ENCODE measurements around the gene COLQ.

The COLQ gene

DNA sequence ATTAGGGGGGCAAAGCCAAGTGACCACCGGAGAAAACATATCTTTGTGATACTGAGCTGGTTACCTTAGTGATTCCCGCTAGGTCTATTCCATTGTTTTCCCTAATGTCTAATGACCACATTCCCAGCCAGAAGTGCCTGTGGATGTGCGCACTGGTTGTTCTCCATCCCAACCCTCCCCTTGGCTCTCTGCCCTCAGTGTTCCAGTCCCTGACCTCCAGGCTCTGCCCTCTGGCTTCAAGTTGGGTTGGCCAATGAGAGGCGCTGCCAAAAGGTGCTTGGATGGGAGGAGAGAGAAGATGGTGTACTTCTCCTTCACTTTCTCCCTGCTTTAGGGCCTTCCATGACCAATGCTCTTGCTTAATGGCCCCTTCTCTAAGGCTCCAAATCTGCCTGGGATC is 2.4 kb downstream of the COLQ start:
- DNase-seq: no peak

GRCh38 chr3:15514663-15515340 is 6.7 kb downstream of the COLQ start:
- DNase-seq: no peak

- no peak for DNase-seq
These were observed 7.5 kb downstream of the COLQ start for GRCh38 chr3:15513810-15514662.

DNA sequence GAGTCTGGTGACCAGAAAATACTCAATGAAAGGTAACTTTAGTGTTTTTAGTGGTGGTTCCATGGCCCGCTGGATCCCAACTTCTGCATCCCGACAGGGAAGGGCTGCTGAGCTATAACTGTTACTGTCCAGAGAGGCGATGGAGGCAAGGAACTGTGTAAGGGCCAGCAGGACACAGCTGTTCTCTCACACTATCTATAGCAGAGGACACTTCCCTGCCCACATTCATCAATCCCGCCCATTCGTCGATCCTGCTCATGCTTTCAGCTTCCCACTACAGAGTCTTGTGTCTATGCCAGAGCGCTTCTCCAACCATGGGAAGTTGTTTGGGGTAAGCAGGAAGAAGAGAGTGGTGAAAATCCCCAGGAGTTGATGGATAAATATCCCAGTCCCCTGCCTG is 8.4 kb downstream of the COLQ start:
- DNase-seq: no peak

DNA sequence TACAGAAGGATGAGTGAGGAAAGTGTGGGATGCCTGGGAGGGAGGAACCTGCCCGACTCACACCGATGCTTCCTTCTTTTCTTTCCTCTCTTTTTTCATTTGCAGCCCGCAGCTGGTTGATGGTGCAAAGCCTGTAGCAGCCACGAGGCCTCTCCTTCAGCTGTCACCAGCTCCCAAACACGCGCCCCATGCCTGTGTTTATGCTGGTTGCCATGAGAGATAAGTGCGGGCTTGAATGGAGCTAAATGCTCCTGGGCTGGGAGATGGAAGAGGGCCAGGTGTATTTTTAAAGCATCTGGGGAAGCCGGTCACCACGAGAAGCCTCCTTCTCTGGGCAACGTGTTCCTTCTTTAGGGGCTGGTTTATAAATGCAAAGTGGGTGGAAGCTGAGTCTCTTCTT is 9.3 kb downstream of the COLQ start:
- DNase-seq: no peak

GRCh38 chr3:15511156-15511555 is 10.3 kb downstream of the COLQ start:
- no peak for DNase-seq

GRCh38 chr3:15510493-15510892 is 11.0 kb downstream of the COLQ start:
- DNase-seq: no peak

GRCh38 chr3:15506571-15506970 is 14.9 kb downstream of the COLQ start:
- DNase-seq: no peak

DNA sequence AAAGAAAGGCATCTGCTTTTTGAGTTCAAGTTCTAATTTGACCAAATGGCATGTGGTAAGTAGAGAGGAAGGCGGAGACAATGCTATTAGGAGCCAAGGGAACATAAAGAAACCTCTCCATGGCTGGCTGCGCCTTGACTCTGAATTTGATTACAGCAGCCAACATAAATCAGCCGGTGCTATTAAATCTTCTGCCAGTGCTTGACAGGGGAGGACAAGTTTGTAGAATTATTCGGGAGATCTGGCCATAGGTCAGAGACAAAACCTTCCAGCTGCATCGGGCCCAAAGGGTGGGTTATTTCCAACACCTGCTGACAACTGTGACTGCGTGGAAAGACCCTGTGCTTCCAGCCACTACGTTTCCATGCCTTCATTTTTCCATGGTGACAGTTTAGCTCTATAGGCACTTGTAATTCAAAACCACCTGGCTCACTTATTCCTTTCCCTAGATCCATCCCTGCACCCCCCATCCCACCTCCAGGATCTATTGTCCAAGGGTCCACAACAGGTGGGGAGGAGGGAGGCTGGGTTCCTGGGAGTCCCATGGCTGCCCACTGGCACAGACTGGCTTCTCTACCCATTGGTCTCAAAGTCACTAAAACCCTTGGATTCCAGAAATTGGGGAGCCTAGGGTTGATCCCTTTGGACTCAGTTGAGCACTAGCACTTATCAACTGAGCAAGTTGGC is 15.9 kb downstream of the COLQ start:
- DNase-seq: no peak

DNA sequence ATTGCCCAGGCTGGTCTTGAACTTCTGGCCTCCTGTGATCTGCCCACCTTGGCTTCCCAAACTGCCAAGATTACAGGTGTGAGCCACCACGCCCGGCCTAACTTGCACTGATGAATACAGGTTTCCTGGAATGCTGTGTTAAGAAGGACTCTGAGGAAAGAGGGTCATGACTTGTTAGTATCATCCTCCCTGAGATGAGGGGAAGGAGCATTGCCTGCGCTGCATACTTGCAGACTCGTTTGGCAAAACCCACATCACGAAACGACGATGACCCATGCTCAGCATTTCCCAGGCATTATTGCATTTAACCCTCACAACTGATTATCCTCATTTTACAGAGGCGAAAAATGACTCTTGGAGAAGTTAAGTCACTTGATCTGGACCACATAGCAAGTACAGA is 18.9 kb downstream of the COLQ start:
- no peak for DNase-seq

- DNase-seq: no peak
These were observed 20.4 kb downstream of the COLQ start for GRCh38 chr3:15501126-15501525.

DNA sequence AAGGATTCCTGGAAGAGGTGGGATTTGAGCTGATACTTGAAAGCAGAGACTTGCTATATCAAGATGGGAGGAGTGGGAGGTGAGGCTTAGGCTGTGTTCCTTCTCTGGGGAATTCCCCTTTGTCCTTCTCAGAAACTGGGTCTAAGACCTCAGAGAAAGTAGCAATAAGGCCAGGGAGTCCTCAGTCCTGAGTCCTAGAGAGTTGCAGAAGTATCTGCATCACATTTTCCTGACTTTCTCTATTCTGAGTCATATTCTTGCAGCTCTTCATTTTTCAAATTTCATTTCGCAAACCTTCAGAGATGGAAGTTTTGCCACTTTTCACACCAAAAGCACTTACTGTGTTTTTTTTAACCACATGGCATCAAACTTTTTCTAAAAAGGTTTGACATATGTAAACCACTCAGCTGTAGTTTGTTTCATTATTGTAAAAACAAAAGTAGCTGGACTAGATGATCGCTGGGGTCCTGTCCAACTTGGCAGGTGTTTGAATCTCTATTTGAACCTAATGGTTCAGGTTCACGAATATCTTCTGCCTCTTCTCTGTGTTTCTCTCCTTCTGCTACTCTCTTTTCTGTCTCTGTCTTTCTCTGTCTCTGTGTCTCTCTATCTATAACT is 21.3 kb downstream of the COLQ start:
- DNase-seq: no peak

- DNase-seq: no peak
These were observed 22.0 kb downstream of the COLQ start for GRCh38 chr3:15499536-15499935.

DNA sequence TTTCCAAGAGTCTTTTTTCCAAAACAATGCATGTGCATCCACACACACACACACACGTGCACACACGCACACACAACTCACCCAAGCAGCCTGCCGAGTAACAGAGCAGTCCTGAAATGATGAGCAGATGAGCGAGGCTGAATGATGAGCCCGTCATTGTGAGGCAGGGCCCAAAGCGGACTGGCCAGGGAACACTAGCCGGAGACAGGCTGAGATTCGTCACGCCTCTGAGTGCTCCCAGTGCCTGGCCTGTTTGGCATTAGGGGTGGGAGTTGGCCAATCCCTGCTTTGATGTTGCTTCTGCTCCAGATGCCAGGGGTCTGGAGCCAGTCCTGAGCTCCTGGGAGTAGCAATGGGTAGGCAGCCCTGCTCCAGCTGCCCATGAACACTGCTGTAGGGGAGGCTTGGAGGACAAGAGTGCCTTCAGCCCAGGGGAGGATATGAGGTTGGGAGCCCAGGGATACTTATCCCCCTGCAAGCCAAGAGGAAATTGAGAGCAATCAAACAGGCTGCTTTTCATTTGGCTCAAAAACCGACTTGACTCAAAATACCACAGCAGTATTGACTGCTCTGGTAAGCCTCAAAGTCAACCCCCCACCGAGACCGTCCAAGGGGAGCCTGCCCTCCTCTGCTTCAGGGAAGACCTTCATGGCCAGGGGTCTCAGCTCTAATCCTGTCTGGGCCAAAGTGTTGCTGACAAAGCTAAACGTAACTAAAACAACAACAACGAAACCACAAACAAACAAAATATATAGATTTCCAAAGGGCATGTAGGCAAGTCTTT is 22.9 kb downstream of the COLQ start:
- no peak for DNase-seq

GRCh38 chr3:15497964-15498363 is 23.5 kb downstream of the COLQ start:
- no peak for DNase-seq

DNA sequence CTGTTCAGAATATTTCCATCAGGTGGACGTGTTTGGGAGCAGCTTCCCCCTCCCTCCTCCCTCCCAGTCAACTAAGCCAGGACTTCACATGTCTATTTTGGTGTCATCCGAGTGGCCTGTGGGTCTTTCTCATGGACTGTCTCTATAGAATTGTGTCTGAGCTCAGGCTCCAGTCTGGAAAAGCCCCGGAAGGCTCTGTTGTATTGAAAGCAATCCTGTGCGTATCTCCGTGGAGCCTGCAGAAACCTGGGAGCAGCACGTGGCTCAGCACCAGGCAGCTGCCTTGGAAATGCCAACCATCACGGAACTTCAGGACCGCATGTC is 25.2 kb downstream of the COLQ start:
- DNase-seq: no peak

DNA sequence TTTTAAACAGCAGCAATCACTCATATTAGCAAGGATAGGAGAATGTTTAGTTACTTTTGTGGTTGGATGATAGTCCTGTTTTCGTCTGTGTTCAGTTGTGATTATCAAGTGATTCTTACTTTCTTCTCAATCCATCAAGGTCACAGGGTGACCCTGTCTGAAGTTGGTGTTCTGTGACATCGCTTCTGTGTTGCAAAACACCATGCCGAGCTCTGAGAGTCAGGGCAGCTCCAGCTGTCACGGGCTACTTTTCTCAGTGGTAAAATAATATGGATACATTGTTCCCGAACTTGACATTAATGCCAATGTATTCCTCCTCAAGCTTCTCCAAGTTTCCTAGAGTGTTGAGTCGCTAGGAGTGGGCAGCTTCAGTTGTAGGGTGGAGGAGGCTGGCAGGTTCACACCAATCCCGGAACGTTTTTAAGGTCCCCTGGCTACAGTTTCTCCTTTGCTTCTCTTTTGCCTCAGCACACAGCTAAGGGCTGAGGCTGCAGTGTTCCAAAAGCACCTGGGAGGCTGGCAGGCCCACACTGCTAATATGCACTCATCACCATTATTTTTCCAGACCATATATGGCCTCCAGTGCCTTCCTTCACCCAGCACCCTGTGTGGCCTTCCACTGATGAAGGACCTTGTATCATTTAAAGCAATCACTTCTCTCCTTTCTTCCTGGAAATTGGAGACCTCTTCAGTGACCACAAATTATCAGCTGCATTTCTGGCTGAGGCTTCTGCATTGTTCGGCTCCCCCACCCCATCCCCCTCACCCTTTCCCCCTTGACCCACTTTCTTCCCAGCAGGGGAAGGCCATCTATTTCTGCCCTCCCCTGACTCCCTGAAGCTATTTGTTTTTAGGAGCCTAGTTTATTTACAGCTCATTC is 25.8 kb downstream of the COLQ start:
- DNase-seq: no peak

DNA sequence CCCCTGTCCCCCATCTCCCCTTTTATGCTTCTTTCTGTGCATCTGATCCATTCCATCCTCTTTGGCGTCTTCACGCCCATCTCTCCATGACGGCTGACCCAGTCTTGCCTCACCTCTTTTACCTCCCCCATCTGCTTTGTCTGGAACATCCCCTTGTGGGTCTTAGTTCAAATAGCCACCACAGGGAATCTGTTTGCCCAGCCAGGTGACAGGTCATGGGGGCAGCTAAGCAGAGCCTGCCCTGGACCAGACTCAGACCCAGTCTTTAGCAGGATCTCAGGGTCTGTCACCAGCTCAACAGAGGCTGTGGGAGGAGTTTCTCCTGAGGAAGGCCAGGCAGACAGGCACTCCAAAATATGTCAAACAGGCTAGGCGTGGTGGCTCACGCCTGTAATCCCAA is 28.1 kb downstream of the COLQ start:
- no peak for DNase-seq

DNA sequence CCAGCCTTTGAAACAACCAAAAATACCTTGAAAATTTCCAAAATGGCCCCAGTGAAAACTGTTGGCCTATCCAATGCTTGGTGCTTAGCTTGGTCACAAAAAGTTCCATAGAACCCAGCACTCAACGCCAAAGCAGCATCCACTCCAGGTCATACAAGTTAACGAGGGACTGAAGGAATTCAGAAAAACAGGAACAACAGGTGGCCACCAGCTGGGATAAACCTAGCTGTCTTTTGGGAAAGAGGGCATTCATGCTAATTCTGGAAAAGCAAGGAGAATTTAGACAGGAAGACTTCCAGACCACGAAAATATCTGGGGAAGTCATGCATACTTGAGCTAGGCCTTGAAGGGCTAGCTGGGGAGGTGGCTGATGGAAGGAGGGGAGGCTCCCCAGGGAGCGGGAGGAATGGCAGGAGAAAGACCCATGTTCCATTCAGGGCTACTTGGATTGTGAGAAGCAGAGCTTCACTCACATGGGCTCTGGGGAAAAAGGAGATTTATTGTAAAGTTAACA is 28.6 kb downstream of the COLQ start:
- no peak for DNase-seq

DNA sequence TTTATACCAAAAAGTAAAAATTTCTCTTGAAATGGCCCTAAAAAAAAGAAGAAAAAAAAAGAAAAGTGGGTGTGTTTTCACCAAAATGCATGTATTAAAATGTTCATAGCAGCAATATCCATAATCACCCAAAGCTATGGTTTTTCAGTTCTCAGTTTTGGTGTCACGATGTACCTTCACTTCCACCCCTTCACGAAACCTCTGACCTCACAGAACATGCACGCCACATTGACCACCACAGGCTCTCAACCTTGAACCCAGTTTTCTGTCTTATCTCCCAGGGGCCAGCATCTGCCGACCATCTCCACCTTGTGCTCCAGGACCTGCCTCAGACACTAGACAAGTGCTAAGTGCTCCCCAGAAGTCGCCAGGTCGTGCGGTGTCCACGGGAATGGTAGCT is 30.4 kb downstream of the COLQ start:
- no peak for DNase-seq

DNA sequence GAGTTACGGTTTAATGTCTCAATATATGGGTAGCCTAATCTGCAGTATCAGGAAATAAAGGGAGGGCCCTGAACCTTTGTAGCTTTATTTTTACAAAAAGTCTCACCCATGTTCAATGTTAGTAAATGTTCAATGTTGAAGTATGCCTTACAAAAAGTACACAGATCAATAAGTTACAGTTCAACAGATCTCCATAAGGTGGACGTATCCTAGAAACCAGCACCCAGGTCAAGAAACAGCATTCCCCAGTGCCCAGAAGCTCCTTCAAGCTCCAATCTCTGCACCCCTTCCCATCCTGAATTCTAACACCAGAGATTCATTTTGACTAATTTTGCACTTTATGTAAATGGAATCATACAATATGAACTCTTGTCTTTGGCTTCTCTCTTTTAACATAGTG is 31.3 kb downstream of the COLQ start:
- no peak for DNase-seq

- no peak for DNase-seq
These were observed 33.5 kb downstream of the COLQ start for GRCh38 chr3:15488002-15488401.

Measured in CD4-positive, alpha-beta T cell treated with Interleukin-10 for 1 hour (primary cell).